ENCODE results near the gene THADA.

DNA sequence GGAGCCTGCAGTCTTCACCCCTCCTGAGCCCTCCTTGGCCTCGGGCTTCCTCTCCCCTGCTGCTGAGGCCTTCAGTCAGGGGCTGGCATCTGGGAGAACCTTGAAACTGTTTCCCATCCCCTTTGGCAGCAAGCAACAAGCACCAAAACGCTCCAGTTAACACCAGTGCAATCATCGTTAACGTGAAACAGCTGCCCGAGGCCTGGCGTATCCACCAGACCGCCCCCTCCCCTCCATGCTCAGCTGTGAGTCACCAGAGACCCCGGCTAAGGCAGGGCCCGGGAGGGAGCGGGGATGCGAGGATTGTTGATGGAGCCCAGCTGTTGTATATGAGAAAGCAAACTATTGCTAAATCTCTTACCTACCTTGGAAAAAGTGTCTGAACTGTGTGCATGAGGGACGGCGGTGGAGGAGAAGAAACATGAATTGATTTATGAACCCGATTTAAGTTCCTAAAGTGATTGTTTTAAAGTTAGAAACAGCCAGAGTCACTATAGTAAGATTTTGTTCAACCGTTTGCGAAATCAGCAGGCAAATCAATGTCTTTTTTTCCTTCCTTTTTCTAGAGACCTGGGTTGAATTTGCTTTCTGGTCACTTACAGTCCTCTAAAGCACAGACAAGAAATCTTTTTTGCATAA lies 374.6 kb downstream of the THADA start:
- TF ChIP-seq YY1 (IDR thresholded peaks at IDR 0.05; ENCODE audit: insufficient read depth, insufficient read length) (no peak), SUZ12 (IDR thresholded peaks at IDR 0.05; ENCODE audit: extremely low read depth, insufficient read depth, insufficient read length) (no peak), ZNF274 (IDR thresholded peaks at IDR 0.05; ENCODE audit: low read depth, low read length) (no peak)

Measured in NT2/D1 (cell line).